OCI-LY1 (cell line): Measurements from ENCODE around the gene PCNX1.

Source experiments
- H2AFZ ChIP-seq: fragments of 200-600 bp; sonication (generic), shearing (Covaris generic); 2 replicates; pipeline ENCODE4 v1.6.0; 2014; ENCODE audit warnings: antibody characterized with exemption, mild to moderate bottlenecking, low read length
- H3F3A ChIP-seq: fragments of 200-600 bp; sonication (generic), shearing (Covaris generic); 2 replicates; pipeline ENCODE4 v1.6.0; 2014; ENCODE audit warnings: mild to moderate bottlenecking, antibody characterized with exemption, low read length, moderate library complexity; ENCODE audit not compliant: insufficient read depth
- H3K27ac ChIP-seq: fragments of 200-600 bp; sonication (generic); 2 replicates; pipeline ENCODE4 v1.5.1; 2014; ENCODE audit warnings: low read length, mixed run types, mild to moderate bottlenecking, low read depth; ENCODE audit not compliant: poor library complexity, severe bottlenecking
- H3K27me3 ChIP-seq: fragments of 200-600 bp; sonication (generic); 2 replicates; pipeline ENCODE4 v1.6.0; 2014; ENCODE audit warnings: antibody characterized with exemption, mild to moderate bottlenecking, low read length, moderate library complexity; ENCODE audit not compliant: insufficient read depth
- H3K36me3 ChIP-seq: fragments of 200-600 bp; sonication (generic); 2 replicates; pipeline ENCODE4 v1.6.1; 2014; ENCODE audit warnings: mild to moderate bottlenecking, antibody characterized with exemption, low read length, moderate library complexity, mixed read lengths; ENCODE audit not compliant: insufficient read depth
- H3K4me1 ChIP-seq: fragments of 200-600 bp; sonication (generic); 2 replicates; pipeline ENCODE4 v1.5.1; 2014; ENCODE audit warnings: mild to moderate bottlenecking, low read length, moderate library complexity; ENCODE audit not compliant: insufficient read depth, severe bottlenecking
- H3K4me2 ChIP-seq: fragments of 200-600 bp; sonication (generic), shearing (Covaris generic); 2 replicates; pipeline ENCODE4 v1.6.1; 2014; ENCODE audit warnings: low read length
- H3K4me3 ChIP-seq: fragments of 200-600 bp; sonication (generic); 2 replicates; pipeline ENCODE4 v1.5.1; 2014; ENCODE audit warnings: low read length, low read depth, mild to moderate bottlenecking, mixed read lengths; ENCODE audit not compliant: poor library complexity, severe bottlenecking
- H3K79me2 ChIP-seq: fragments of 200-600 bp; shearing (Covaris generic); 2 replicates; pipeline ENCODE4 v1.6.1; 2016; ENCODE audit warnings: mixed run types, low read length, mixed read lengths; ENCODE audit not compliant: insufficient read depth
- H3K9ac ChIP-seq: fragments of 200-600 bp; sonication (generic), shearing (Covaris generic); 2 replicates; pipeline ENCODE4 v1.6.1; 2014; ENCODE audit warnings: mild to moderate bottlenecking, low read length, mixed read lengths
- H3K9me2 ChIP-seq: fragments of 200-600 bp; sonication (generic), shearing (Covaris generic); 2 replicates; pipeline ENCODE4 v1.6.1; 2014; ENCODE audit warnings: low read depth, mild to moderate bottlenecking, low read length, mixed read lengths
- H3K9me3 ChIP-seq: fragments of 200-600 bp; shearing (Covaris generic); 2 replicates; pipeline ENCODE4 v1.6.1; 2014; ENCODE audit warnings: low read length, mixed read lengths
- H4K20me1 ChIP-seq: fragments of 200-600 bp; sonication (generic), shearing (Covaris generic); 2 replicates; pipeline ENCODE4 v1.6.0; 2016; ENCODE audit warnings: mild to moderate bottlenecking, low read length; ENCODE audit not compliant: insufficient read depth
- EZH2 ChIP-seq: fragments of 200-600 bp; sonication (generic), shearing (Covaris generic); IDR thresholded peaks from 2 replicates; pipeline ENCODE4 v1.8.0; 2017; ENCODE audit warnings: borderline replicate concordance, mixed run types, mild to moderate bottlenecking, antibody characterized with exemption, low read length, moderate library complexity, mixed read lengths
- TF ChIP-seq, protein P1 (sequence below): fragments of 200-600 bp; sonication (generic), shearing (Covaris generic); IDR thresholded peaks from 2 replicates; pipeline ENCODE4 v1.5.1; 2017; ENCODE audit warnings: mild to moderate bottlenecking, antibody characterized with exemption, low read length, moderate library complexity, mixed read lengths

PCNX1 gene

DNA sequence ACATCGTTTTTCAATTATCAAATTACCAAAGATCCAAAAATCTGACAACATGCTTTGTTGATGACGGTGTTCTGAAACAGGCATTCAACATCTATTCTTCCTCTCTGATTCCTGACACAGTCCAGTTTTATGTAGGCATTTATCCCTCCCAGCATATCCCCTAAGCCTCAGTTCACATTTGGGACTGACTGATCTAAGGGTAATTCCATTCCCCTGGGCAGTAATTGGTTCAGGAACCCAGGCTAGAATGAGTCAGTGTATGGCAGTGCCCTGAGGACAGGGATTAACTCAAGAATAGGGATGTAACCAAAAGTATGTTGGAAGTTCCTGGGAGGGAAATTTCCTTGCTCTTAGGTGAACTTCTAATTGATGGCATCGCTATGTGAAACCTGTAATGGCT, 10.3 kb upstream of the PCNX1 start:
- H3K27me3 ChIP-seq = 0 out of 2 replicates have a peak, but pooled peaks cover 3% of the 10 kb centered on the region
- H3K9me2 ChIP-seq = no peaks in the 10 kb centered on the region
- no peak overlapping the region for H3K9ac ChIP-seq
- no peaks in the 10 kb centered on the region for H3K36me3 ChIP-seq
- H4K20me1 ChIP-seq = no peaks in the 10 kb centered on the region
- no peak overlapping the region for H3K4me2 ChIP-seq
- H3K4me1 ChIP-seq = no peaks in the 10 kb centered on the region
- H3K9me3 ChIP-seq = 0 out of 2 replicates have a peak, but pooled peaks cover 3% of the 10 kb centered on the region
- H3K27ac ChIP-seq = no peak overlapping the region
- no peak overlapping the region for H2AFZ ChIP-seq
- H3F3A ChIP-seq = no peaks in the 10 kb centered on the region
- no peak overlapping the region for H3K4me3 ChIP-seq
- TF ChIP-seq EZH2 = no peak
- TF ChIP-seq, protein P1, sequence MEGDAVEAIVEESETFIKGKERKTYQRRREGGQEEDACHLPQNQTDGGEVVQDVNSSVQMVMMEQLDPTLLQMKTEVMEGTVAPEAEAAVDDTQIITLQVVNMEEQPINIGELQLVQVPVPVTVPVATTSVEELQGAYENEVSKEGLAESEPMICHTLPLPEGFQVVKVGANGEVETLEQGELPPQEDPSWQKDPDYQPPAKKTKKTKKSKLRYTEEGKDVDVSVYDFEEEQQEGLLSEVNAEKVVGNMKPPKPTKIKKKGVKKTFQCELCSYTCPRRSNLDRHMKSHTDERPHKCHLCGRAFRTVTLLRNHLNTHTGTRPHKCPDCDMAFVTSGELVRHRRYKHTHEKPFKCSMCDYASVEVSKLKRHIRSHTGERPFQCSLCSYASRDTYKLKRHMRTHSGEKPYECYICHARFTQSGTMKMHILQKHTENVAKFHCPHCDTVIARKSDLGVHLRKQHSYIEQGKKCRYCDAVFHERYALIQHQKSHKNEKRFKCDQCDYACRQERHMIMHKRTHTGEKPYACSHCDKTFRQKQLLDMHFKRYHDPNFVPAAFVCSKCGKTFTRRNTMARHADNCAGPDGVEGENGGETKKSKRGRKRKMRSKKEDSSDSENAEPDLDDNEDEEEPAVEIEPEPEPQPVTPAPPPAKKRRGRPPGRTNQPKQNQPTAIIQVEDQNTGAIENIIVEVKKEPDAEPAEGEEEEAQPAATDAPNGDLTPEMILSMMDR = no peak
- H3K79me2 ChIP-seq = no peaks in the 10 kb centered on the region

DNA sequence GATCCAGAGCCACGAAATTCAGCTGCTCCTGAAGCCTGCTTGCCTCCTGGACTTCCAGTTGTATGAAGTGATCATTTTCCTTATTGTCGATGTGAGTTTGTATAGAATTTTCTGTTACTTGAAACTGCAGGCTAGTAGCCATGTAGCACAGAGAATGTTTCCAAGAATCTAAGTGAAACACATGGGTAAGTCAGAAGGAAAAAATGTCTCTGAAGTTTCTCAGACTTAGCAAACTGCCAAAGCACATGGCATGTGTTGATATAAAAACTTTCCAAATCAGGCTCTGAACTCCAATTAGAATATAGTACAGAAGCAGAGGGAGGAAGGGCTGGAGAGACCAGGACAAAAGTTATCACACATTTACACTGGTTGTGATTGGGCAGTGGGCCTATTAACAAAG, 9.8 kb upstream of the PCNX1 start:
- H3K27me3 ChIP-seq = 0 out of 2 replicates have a peak, but pooled peaks cover 3% of the 10 kb centered on the region
- no peaks in the 10 kb centered on the region for H3F3A ChIP-seq
- H2AFZ ChIP-seq = no peak overlapping the region
- no peak overlapping the region for H3K9ac ChIP-seq
- H4K20me1 ChIP-seq = no peaks in the 10 kb centered on the region
- H3K9me2 ChIP-seq = no peaks in the 10 kb centered on the region
- no peak overlapping the region for H3K4me3 ChIP-seq
- H3K79me2 ChIP-seq = no peaks in the 10 kb centered on the region
- H3K9me3 ChIP-seq = 0 out of 2 replicates have a peak, but pooled peaks cover 3% of the 10 kb centered on the region
- H3K4me2 ChIP-seq = no peak overlapping the region
- H3K36me3 ChIP-seq = no peaks in the 10 kb centered on the region
- no peaks in the 10 kb centered on the region for H3K4me1 ChIP-seq
- no peak for TF ChIP-seq EZH2
- TF ChIP-seq, protein P1 = no peak
- no peak overlapping the region for H3K27ac ChIP-seq

DNA sequence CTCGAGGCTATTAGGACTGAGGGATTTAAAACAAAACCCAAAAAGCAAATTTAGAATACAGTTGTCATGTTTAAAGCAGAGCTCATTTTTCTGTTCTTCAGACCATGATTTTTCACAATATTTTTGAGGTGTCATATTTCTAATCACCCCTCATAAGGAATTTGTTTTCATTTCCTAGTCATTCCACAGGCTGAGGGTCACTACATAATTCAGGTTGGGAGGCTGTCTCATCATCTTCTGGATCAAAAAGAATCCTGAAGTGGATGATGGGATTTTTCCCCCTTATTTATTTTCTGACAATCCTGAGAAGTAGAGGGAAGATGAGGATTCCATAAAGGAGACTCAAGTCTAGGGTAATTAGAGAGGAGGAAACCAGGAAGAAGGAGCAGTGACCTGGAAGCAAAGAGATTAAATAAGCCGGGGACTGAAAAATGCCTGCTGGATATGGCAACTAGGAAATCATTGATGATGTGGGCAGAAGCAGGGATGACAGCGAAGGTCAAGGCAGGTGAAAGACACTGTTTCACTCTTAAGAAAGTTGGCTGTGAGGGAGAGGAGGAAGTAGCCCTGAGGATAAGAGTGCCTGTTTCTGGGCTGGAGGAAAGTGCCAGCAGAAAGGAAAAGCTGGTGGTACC, 9.0 kb upstream of the PCNX1 start:
- H4K20me1 ChIP-seq = no peaks in the 10 kb centered on the region
- no peaks in the 10 kb centered on the region for H3F3A ChIP-seq
- no peaks in the 10 kb centered on the region for H3K36me3 ChIP-seq
- no peaks in the 10 kb centered on the region for H3K79me2 ChIP-seq
- H3K27ac ChIP-seq = no peak overlapping the region
- H3K4me2 ChIP-seq = no peak overlapping the region
- 0 out of 2 replicates have a peak, but pooled peaks cover 3% of the 10 kb centered on the region for H3K9me3 ChIP-seq
- H3K9ac ChIP-seq = no peak overlapping the region
- no peaks in the 10 kb centered on the region for H3K9me2 ChIP-seq
- no peak overlapping the region for H2AFZ ChIP-seq
- H3K4me3 ChIP-seq = no peak overlapping the region
- no peaks in the 10 kb centered on the region for H3K4me1 ChIP-seq
- TF ChIP-seq, protein P1 = no peak
- TF ChIP-seq EZH2 = no peak
- H3K27me3 ChIP-seq = 0 out of 2 replicates have a peak, but pooled peaks cover 3% of the 10 kb centered on the region
